Measurements from ENCODE around the gene PPP2R2D.

- TF ChIP-seq CTCF (conservative IDR thresholded peaks at IDR 0.05; ENCODE audit: low read length) (no peak), EZH2phosphoT487 (IDR thresholded peaks at IDR 0.05; ENCODE audit: borderline replicate concordance) (no peak)
Measured at GRCh38 chr10:131979821-131980270, 79.0 kb downstream of the PPP2R2D start.
